ENCODE data around the gene PITPNC1.

The PITPNC1 gene

DNA sequence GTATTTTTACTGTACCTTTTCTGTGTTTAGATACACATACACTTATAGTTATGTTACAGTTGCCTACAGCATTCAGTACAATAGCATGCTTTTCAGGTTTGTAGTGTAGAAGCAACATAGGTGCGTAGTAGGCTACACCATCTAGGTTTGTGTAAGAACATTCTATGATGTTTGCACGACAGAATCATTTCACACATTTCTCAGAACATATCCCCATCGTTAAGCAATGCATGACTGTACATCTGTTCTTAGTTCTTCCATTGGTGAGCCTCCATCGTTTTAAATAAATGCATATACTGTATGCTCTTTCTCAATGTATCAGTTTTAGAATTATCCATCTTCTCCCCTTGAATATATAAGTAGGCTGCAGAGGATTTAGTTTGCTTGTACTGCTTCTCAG, 122.6 kb downstream of the PITPNC1 start:
- H3K4me3 ChIP-seq (ENCODE audit: low read depth, low read length) = no peak overlapping the region
- TF ChIP-seq, protein P1, sequence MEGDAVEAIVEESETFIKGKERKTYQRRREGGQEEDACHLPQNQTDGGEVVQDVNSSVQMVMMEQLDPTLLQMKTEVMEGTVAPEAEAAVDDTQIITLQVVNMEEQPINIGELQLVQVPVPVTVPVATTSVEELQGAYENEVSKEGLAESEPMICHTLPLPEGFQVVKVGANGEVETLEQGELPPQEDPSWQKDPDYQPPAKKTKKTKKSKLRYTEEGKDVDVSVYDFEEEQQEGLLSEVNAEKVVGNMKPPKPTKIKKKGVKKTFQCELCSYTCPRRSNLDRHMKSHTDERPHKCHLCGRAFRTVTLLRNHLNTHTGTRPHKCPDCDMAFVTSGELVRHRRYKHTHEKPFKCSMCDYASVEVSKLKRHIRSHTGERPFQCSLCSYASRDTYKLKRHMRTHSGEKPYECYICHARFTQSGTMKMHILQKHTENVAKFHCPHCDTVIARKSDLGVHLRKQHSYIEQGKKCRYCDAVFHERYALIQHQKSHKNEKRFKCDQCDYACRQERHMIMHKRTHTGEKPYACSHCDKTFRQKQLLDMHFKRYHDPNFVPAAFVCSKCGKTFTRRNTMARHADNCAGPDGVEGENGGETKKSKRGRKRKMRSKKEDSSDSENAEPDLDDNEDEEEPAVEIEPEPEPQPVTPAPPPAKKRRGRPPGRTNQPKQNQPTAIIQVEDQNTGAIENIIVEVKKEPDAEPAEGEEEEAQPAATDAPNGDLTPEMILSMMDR (IDR thresholded peaks at IDR 0.05; ENCODE audit: low read depth, low read length) = no peak

DNA sequence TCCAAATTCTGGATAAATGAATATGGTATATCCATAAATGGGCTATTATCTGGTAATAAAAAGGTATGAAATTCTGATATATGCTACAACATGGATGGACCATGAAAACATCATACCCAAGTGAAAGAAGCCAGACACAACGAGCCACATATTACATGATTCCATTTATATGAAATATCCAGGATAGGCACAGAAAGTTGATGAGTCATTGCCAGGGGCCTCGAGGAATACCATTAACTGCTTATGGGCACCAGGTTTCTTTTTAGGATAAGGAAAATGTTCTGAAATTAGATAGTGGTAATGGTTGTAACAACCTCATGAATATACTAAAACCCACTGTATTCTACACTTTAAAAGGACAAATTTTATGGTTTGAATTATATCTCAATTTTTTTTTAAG, 123.2 kb downstream of the PITPNC1 start:
- H3K4me3 ChIP-seq (ENCODE audit: low read depth, low read length) = no peak overlapping the region
- TF ChIP-seq, protein P1 (IDR thresholded peaks at IDR 0.05; ENCODE audit: low read depth, low read length) = no peak

DNA sequence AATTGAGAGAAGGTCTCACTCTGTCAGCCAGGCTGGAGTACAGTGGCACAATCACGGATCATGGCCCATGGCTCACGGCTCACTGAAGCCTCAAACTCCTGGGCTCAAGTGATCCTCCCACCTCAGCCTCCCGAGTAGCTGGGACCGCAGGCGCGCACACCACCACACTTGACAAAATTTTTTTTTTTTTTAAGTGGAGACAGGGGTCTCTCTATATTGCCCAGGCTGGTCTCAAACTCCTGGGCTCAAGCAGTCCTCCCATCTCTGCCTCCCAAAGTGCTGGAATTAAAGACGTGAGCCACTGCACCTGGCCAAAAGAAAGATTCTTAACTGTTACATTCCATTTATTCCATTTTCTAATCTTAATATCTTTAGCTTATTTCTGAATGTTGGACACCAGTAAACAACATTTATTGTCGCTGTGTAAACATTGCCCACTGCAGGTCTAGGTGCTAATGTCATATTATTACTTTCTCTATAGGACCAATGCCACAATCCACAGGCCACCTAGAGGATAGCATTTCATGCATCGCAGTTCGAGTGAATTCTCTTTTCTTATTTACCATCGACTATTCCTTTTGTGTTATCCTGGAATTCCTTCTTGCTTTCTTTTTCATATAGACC, 123.7 kb downstream of the PITPNC1 start:
- H3K4me3 ChIP-seq (ENCODE audit: low read depth, low read length) = no peak overlapping the region
- TF ChIP-seq, protein P1 (IDR thresholded peaks at IDR 0.05; ENCODE audit: low read depth, low read length) = no peak

DNA sequence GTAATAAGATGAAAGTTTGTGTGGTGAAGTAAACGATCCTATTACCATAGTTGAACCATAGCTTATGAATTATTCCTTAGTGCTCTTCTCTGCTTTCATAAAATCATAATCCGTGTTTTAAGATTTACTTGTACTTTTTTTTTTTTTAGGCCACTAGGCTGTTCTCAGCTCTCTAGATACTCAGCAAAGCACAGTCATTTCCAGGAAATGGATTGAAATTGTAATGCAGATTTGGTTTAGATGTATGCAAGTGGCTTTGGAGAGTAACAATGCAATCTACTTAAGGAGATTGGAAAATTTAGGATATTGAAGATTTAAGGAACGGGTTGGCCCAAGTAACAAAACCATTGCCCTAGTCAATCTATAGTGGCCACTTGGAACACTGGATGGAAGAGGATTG, 125.1 kb downstream of the PITPNC1 start:
- TF ChIP-seq, protein P1 (IDR thresholded peaks at IDR 0.05; ENCODE audit: low read depth, low read length) = no peak
- H3K4me3 ChIP-seq (ENCODE audit: low read depth, low read length) = no peak overlapping the region

DNA sequence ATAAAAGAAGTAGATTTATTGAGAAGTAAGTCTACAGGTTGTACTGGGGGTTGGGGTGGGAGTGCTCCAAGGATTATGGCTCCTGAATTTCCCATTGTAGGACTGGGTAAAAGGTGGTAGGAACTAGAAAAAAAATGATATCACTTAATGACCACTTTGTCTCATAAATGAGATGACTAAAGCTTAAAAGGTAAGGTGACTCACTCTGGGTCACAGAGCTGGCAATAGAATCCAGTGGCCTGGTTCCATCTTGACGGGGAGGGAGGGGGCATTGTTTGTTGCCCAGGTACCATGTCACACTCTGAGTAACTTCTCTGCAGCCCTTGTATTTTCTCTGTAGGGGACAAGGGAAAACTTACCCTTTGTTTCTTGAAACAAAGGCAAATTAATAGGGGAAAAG, 126.1 kb downstream of the PITPNC1 start:
- H3K4me3 ChIP-seq (ENCODE audit: low read depth, low read length) = no peak overlapping the region
- TF ChIP-seq, protein P1 (IDR thresholded peaks at IDR 0.05; ENCODE audit: low read depth, low read length) = no peak

DNA sequence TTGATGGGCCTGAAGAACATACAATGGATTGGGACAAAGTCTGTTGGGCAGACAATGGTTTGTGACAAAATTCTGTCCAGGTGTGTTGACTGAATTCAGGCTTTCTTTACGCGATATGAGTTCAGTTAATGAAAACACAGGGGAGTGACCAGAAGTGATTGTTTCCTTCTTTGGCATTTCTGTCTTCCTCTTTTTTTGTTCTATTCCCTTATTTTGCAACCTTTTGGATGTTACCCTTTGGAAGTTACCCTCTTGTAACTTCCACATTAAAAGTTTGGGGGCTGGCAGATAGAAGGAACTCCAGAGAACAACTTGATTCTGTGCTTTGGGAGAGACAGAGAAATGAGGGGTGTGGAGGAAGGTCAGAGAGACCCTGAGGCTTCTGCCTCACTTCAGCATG, 126.7 kb downstream of the PITPNC1 start:
- H3K4me3 ChIP-seq (ENCODE audit: low read depth, low read length) = no peak overlapping the region
- TF ChIP-seq, protein P1 (IDR thresholded peaks at IDR 0.05; ENCODE audit: low read depth, low read length) = no peak

DNA sequence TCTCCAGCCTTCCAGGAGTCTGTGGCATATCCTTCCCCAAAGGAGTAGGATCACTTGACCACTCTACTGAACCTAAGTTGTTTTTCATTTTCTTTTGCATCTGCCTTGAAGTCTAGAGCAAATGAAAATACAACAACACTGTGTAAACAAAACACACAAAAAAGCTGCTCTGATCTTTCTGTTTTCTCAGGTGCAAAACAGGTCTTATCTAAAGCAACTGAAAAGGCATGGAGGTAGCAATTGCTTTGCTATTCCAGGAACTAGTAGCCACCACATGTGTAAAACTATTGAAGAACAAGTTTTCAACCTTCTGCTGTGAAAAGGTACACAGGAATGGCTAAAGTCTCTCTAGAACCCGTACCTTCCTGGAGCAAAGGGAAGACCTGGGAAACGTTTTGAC, 127.1 kb downstream of the PITPNC1 start:
- no peak overlapping the region for H3K4me3 ChIP-seq (ENCODE audit: low read depth, low read length)
- TF ChIP-seq, protein P1 (IDR thresholded peaks at IDR 0.05; ENCODE audit: low read depth, low read length) = no peak

All from WI38 (cell line).